SJCRH30 (cell line): ENCODE results near the gene SMARCA2. TPM values are rescaled to one million over a fixed set of nuclear protein-coding genes. Genes with fewer than 3 reads are reported as not detected.

ENCODE experiments used
- DNase-seq, 2 experiments: peaks; one replicate each; pipeline ENCODE4 v3.0.0-alpha.2; 2015 to 2020
- H3K27ac ChIP-seq: fragments of 250-450 bp; sonication (Bioruptor Pico); 2 replicates; pipeline ENCODE4 v1.5.1; 2020; ENCODE audit warnings: mild to moderate bottlenecking, moderate library complexity
- H3K27me3 ChIP-seq: fragments of 250-450 bp; sonication (Bioruptor Pico); 2 replicates; pipeline ENCODE4 v1.5.1; 2020; ENCODE audit warnings: mild to moderate bottlenecking, moderate library complexity
- H3K36me3 ChIP-seq: fragments of 250-450 bp; sonication (Bioruptor Pico); 2 replicates; pipeline ENCODE4 v1.5.1; 2020; ENCODE audit warnings: mild to moderate bottlenecking, moderate library complexity
- H3K4me1 ChIP-seq: fragments of 250-450 bp; sonication (Bioruptor Pico); 2 replicates; pipeline ENCODE4 v1.5.1; 2020; ENCODE audit warnings: mild to moderate bottlenecking, moderate library complexity
- H3K4me3 ChIP-seq: fragments of 250-450 bp; sonication (Bioruptor Pico); 2 replicates; pipeline ENCODE4 v1.5.1; 2020; ENCODE audit warnings: mild to moderate bottlenecking, moderate library complexity
- H3K9me3 ChIP-seq: fragments of 250-450 bp; sonication (Bioruptor Pico); replicated peaks from 2 replicates; pipeline ENCODE4 v1.5.1; 2020; ENCODE audit warnings: mild to moderate bottlenecking, moderate library complexity
- total RNA-seq: library from RNA; depleted of rRNA; stranded (reverse); fragments of >200 nt; shearing (Covaris generic); gene quantifications from 2 replicates; pipeline ENCODE4 v1.2.3, GENCODE V29; 2014

Gene SMARCA2
- total RNA-seq, 1 experiment from 2014 or later = 64.7 TPM

- no peak overlapping the region for H3K4me3 ChIP-seq
- 0 out of 2 replicates have a peak, but pooled peaks cover 3% of the 10 kb centered on the region for H3K9me3 ChIP-seq
- H3K27ac ChIP-seq = no peak overlapping the region
- DNase-seq = no peak
- H3K36me3 ChIP-seq = no peaks in the 10 kb centered on the region
- H3K4me1 ChIP-seq = no peaks in the 10 kb centered on the region
- no peaks in the 10 kb centered on the region for H3K27me3 ChIP-seq
Observed at GRCh38 chr9:2217540-2217939, 202.4 kb downstream of the SMARCA2 start.

GRCh38 chr9:2220036-2220435 lies 204.9 kb downstream of the SMARCA2 start:
- Histone ChIP-seq H3K36me3 (no peaks in the 10 kb centered on the region), H3K9me3 (0 out of 2 replicates have a peak, but pooled peaks cover 3% of the 10 kb centered on the region), H3K4me3 (no peak overlapping the region), H3K4me1 (no peaks in the 10 kb centered on the region), H3K27me3 (no peaks in the 10 kb centered on the region), H3K27ac (no peak overlapping the region)
- DNase-seq = no peak

- Histone ChIP-seq H3K27me3 (no peaks in the 10 kb centered on the region), H3K36me3 (no peaks in the 10 kb centered on the region), H3K4me1 (peaks cover 11% of the 10 kb centered on the region; the same call in 1 of the 2 replicates), H3K27ac (no peak overlapping the region), H3K4me3 (no peak overlapping the region), H3K9me3 (no peaks in the 10 kb centered on the region)
- no peak for DNase-seq
Observed at GRCh38 chr9:2227144-2227867, 212.2 kb downstream of the SMARCA2 start.

GRCh38 chr9:2228132-2228531 lies 213.0 kb downstream of the SMARCA2 start:
- Histone ChIP-seq H3K9me3 (no peaks in the 10 kb centered on the region), H3K4me1 (peaks cover 11% of the 10 kb centered on the region; the same call in 1 of the 2 replicates), H3K36me3 (no peaks in the 10 kb centered on the region), H3K4me3 (no peak overlapping the region), H3K27ac (no peak overlapping the region), H3K27me3 (no peaks in the 10 kb centered on the region)
- peak; percentile 56 to 70 for DNase-seq

GRCh38 chr9:2228641-2229040 lies 213.5 kb downstream of the SMARCA2 start:
- DNase-seq = no peak
- H3K27ac ChIP-seq = peak overlapping the region; percentile 32; the same call in 1 of the 2 replicates
- H3K36me3 ChIP-seq = no peaks in the 10 kb centered on the region
- no peak overlapping the region for H3K4me3 ChIP-seq
- H3K9me3 ChIP-seq = no peaks in the 10 kb centered on the region
- H3K4me1 ChIP-seq = peaks cover 11% of the 10 kb centered on the region; the same call in 1 of the 2 replicates
- H3K27me3 ChIP-seq = no peaks in the 10 kb centered on the region

GRCh38 chr9:2229109-2229721 lies 214.1 kb downstream of the SMARCA2 start:
- DNase-seq = peak in 1 of 2 experiments; percentile 35
- H3K27me3 ChIP-seq = no peaks in the 10 kb centered on the region
- no peaks in the 10 kb centered on the region for H3K9me3 ChIP-seq
- H3K4me3 ChIP-seq = no peak overlapping the region
- H3K27ac ChIP-seq = peak overlapping the region; percentile 32; the same call in 1 of the 2 replicates
- peaks cover 11% of the 10 kb centered on the region; the same call in 1 of the 2 replicates for H3K4me1 ChIP-seq
- H3K36me3 ChIP-seq = no peaks in the 10 kb centered on the region

DNA sequence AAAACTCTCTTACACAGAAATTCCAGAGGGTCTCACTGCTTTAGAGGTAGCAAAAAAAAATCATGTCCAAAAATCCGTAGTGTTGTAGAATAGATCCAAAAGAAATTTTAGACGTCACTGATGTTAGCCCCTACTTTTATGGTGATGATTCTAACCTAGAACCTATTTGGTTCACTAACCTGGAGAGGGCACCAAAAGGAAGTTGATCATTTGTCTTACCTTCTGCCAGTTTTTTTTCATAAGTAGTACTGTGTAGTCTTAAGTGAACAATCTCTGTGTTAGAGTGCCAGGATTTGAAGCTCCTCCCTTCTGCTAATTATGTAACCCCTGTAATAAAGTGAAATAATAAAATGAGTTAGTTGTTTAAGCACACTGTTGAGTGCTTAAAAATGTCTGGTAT lies 215.2 kb downstream of the SMARCA2 start:
- H3K4me3 ChIP-seq = no peak overlapping the region
- no peak for DNase-seq
- no peak overlapping the region for H3K27ac ChIP-seq
- peaks cover 11% of the 10 kb centered on the region; the same call in 1 of the 2 replicates for H3K4me1 ChIP-seq
- no peaks in the 10 kb centered on the region for H3K36me3 ChIP-seq
- no peaks in the 10 kb centered on the region for H3K27me3 ChIP-seq
- H3K9me3 ChIP-seq = no peaks in the 10 kb centered on the region

DNA sequence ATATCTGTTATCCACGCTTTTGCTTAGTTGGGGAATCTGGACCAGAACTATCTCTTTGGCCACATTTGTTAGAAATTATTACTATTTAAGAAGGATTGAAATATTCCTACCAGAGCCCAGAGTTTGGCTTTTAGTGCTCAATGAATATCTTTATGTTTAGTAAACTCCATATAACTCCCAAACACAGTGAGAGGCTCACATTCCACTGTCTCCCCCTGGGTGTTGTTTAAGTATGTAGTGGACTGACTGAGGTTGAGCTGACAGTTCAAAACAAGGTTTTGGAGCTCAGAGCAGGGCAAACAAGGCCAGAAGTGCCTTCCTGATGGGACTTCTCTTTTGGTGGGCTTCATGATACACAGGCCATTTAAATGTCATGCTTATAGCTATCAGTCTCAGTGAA lies 216.0 kb downstream of the SMARCA2 start:
- H3K4me1 ChIP-seq = peaks cover 11% of the 10 kb centered on the region; the same call in 1 of the 2 replicates

DNA sequence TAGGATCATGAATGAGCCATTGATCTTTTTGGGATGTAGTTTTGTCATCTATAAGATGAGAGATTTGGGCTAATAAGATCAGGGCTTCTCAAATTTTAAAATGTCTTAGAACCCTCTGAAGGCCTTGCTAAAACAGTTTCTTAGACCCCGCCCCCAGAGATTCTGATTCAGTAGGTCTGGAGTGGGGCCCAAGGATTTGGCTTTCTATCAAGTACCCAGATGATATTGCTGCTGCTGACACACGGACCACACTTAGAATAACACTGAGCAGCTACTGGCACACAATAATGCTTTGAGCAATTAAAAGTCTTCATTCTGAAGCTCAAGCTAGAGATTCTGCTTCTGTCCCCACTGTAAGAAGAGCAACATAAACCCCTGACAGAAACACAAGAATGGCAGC lies 216.7 kb downstream of the SMARCA2 start:
- Histone ChIP-seq H3K36me3 (no peaks in the 10 kb centered on the region), H3K4me3 (no peak overlapping the region), H3K27me3 (no peaks in the 10 kb centered on the region), H3K9me3 (no peaks in the 10 kb centered on the region), H3K4me1 (peaks cover 11% of the 10 kb centered on the region; the same call in 1 of the 2 replicates), H3K27ac (no peak overlapping the region)
- no peak for DNase-seq

More for the DNA sequence above, 216.0 kb downstream of the SMARCA2 start:
- DNase-seq = no peak
- no peak overlapping the region for H3K27ac ChIP-seq
- no peak overlapping the region for H3K4me3 ChIP-seq
- H3K27me3 ChIP-seq = no peaks in the 10 kb centered on the region
- H3K36me3 ChIP-seq = no peaks in the 10 kb centered on the region
- H3K9me3 ChIP-seq = no peaks in the 10 kb centered on the region

- Histone ChIP-seq H3K36me3 (no peaks in the 10 kb centered on the region), H3K4me3 (no peak overlapping the region), H3K4me1 (peaks cover 11% of the 10 kb centered on the region; the same call in 1 of the 2 replicates), H3K27me3 (no peaks in the 10 kb centered on the region), H3K9me3 (no peaks in the 10 kb centered on the region), H3K27ac (no peak overlapping the region)
- no peak for DNase-seq
Observed at GRCh38 chr9:2233274-2233673, 218.1 kb downstream of the SMARCA2 start.

DNA sequence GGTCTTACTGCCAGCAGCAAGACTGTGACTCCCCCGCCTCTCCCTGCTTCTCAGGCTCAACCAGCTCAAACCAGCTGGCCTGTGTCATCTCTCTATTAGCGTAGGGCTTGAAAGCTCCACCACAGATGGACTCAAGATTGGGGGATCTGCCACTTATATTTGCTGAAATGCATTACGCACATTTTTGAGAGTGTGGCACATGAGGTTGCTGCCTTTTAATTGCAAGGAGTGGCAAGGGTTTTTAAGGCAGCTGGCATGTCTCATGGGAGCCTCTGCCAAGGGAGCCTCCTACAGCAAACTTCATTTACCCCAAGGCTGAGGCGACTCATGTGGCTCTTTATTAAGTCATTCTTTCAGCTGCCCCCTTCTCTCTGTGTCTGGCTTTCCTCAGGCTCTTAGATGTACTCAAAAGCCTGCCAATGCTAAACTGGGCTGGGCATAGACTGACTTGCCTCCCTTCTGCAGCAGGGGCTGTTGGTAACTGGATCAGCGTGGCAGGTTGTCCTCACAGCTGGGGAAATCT lies 219.3 kb downstream of the SMARCA2 start:
- Histone ChIP-seq H3K4me3 (no peak overlapping the region), H3K9me3 (no peaks in the 10 kb centered on the region), H3K4me1 (peaks cover 2% of the 10 kb centered on the region; the same call in 1 of the 2 replicates), H3K36me3 (no peaks in the 10 kb centered on the region), H3K27ac (no peak overlapping the region), H3K27me3 (no peaks in the 10 kb centered on the region)
- DNase-seq = peak; percentile 27 to 34

- Histone ChIP-seq H3K4me1 (no peaks in the 10 kb centered on the region), H3K4me3 (no peak overlapping the region), H3K27me3 (no peaks in the 10 kb centered on the region), H3K9me3 (no peaks in the 10 kb centered on the region), H3K27ac (no peak overlapping the region), H3K36me3 (no peaks in the 10 kb centered on the region)
- DNase-seq = no peak
Observed at GRCh38 chr9:2235623-2236022, 220.5 kb downstream of the SMARCA2 start.

DNA sequence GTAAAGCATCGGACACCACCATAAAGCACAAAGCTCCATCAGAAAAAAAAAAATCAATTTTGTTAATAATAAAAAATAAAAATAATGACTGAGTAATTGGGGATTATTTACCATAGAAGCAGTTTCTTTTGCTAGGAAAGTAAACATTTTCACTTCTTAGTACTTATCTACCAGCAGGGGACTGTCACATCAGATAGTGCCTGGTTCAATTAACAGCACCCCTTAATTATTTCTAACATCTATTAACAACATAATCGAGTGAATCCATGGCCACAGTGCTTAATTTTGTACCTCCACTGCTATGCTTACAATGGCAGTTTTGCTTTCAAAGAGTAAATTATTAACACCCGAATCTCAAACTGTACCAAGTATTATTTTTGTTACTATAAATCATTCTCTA lies 221.7 kb downstream of the SMARCA2 start:
- H3K4me3 ChIP-seq = no peak overlapping the region

DNA sequence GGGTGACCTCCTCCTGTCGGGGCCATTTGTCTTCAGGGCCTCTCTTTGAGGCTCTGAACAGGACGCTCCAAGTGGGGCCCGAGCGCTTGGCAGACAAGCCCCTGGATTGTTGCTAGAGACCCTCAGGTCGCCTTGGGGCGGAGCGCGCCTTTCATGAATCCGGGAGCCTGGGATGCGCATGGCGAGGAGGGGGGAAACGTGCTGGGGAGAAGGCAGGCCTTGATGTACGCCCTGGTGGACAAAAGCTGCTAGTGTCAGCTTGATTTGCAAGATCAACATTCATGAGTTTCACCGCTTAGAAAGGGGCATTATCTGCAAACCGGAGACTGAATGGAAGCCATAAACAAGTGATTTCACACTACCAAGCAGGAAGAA lies 226.3 kb downstream of the SMARCA2 start:
- Histone ChIP-seq H3K9me3 (0 out of 2 replicates have a peak, but pooled peaks cover 7% of the 10 kb centered on the region), H3K27me3 (no peaks in the 10 kb centered on the region)

More for the DNA sequence above, 221.7 kb downstream of the SMARCA2 start:
- Histone ChIP-seq H3K4me1 (no peaks in the 10 kb centered on the region), H3K27ac (no peak overlapping the region), H3K27me3 (no peaks in the 10 kb centered on the region), H3K9me3 (no peaks in the 10 kb centered on the region), H3K36me3 (no peaks in the 10 kb centered on the region)
- DNase-seq = no peak

More for the DNA sequence above, 226.3 kb downstream of the SMARCA2 start:
- peak overlapping the region; percentile 60 for H3K4me3 ChIP-seq
- H3K27ac ChIP-seq = peak overlapping the region; percentile 89
- no peaks in the 10 kb centered on the region for H3K4me1 ChIP-seq
- DNase-seq = peak; percentile 68 to 77
- no peaks in the 10 kb centered on the region for H3K36me3 ChIP-seq
